Measurements from ENCODE around the gene CCDC28B. TPM values are rescaled to one million over a fixed set of nuclear protein-coding genes. Genes with fewer than 3 reads are reported as not detected.

CCDC28B gene
- total RNA-seq, 1 donor from 2014 or later = 21.6 TPM

GRCh38 chr1:32194984-32195383, 5.4 kb upstream of the CCDC28B start:
- no peak for DNase-seq (ENCODE audit: low read depth, low spot score)

GRCh38 chr1:32195531-32195930, 4.9 kb upstream of the CCDC28B start:
- no peak for DNase-seq (ENCODE audit: low read depth, low spot score)

- no peak for DNase-seq (ENCODE audit: low read depth, low spot score)
These were observed 4.2 kb upstream of the CCDC28B start for GRCh38 chr1:32195972-32196823.

- DNase-seq (ENCODE audit: low read depth, low spot score) = no peak
These were observed 3.3 kb upstream of the CCDC28B start for GRCh38 chr1:32197074-32197473.

- DNase-seq (ENCODE audit: low read depth, low spot score) = no peak
These were observed 2.6 kb upstream of the CCDC28B start for GRCh38 chr1:32197837-32198236.

GRCh38 chr1:32198237-32199042, 2.0 kb upstream of the CCDC28B start:
- DNase-seq (ENCODE audit: low read depth, low spot score) = no peak

- no peak for DNase-seq (ENCODE audit: low read depth, low spot score)
These were observed 1.2 kb upstream of the CCDC28B start for GRCh38 chr1:32199043-32199716.

- DNase-seq (ENCODE audit: low read depth, low spot score) = no peak
These were observed 700 bp upstream of the CCDC28B start for GRCh38 chr1:32199717-32200072.

GRCh38 chr1:32201011-32201855, 838 bp downstream of the CCDC28B start:
- no peak for DNase-seq (ENCODE audit: low read depth, low spot score)

GRCh38 chr1:32204943-32205361, 4.6 kb downstream of the CCDC28B start:
- DNase-seq (ENCODE audit: low read depth, low spot score) = no peak

GRCh38 chr1:32205401-32206370, 5.3 kb downstream of the CCDC28B start, which contains the start of gene IQCC:
TSS of gene IQCC (plus strand) at chr1:32205671. CDS start at chr1:32205682, 11 bp downstream.
- DNase-seq (ENCODE audit: low read depth, low spot score) = no peak

- DNase-seq (ENCODE audit: low read depth, low spot score) = no peak
These were observed 8.1 kb downstream of the CCDC28B start for GRCh38 chr1:32208469-32208868.

GRCh38 chr1:32208891-32209328, 8.5 kb downstream of the CCDC28B start, which contains the start of gene DCDC2B:
TSS of gene DCDC2B (plus strand) at chr1:32209089. CDS start at chr1:32209094, 5 bp downstream.
- DNase-seq (ENCODE audit: low read depth, low spot score) = no peak

- peak; percentile 27 for DNase-seq (ENCODE audit: low read depth, low spot score)
These were observed 15.5 kb downstream of the CCDC28B start for GRCh38 chr1:32215629-32216480.

GRCh38 chr1:32216566-32216965, 16.2 kb downstream of the CCDC28B start:
- DNase-seq (ENCODE audit: low read depth, low spot score) = no peak

GRCh38 chr1:32219022-32219421, 18.6 kb downstream of the CCDC28B start:
- DNase-seq (ENCODE audit: low read depth, low spot score) = no peak

- DNase-seq (ENCODE audit: low read depth, low spot score) = no peak
These were observed 20.6 kb downstream of the CCDC28B start for GRCh38 chr1:32220746-32221580.

GRCh38 chr1:32221581-32221979, 21.2 kb downstream of the CCDC28B start:
- no peak for DNase-seq (ENCODE audit: low read depth, low spot score)
